Stimulated activated CD8-positive, alpha-beta memory T cell treated with anti-CD3 and anti-CD28 coated beads, Interleukin-15, amount 100 ng/mL, for 1 hour (primary cell): ENCODE measurements around the gene TBC1D22A.

Source experiments
- DNase-seq: peaks from one replicate; pipeline ENCODE4 v3.0.0-alpha.2; 2020; ENCODE audit warnings: low read depth

TBC1D22A gene

DNA sequence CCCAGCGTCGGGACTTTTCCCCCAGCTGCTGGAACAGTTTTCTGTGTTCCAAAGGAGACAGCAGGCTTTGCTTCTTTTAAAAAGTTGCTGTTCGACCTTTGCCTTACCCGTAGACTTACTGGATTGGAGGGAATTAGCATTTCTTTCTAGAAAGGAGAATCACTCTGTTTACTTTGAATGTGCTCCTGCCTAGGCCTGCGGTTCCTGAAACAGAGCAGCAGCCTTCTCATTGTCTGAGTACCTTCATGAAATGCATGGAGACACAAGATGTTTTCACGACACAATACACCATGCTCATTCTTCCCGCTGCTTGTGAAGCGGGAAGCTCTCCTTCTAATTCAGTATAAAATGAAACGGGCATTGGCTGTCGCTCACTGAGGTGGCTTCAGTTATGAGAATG is 196.2 kb downstream of the TBC1D22A start:
- no peak for DNase-seq

DNA sequence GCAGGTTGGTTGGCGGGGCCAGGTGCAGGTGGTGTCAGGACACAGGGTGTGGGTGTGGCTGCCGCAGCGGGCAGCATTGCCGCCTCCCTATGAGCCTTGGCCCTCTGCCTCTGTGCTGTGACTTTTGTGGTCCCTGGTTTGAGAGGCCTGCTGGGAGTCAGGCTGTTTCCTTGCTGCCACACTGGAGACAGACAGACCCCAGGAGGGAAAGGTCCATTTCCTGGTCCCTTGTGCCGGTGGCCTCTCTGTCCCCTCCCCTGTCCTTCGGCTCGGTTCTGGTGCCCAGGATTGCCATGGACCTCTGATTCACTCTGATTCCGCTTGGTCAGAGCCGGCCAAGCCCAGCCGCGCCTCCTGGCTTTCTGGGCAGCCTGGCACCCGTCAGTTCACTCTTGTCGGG is 196.9 kb downstream of the TBC1D22A start:
- DNase-seq, result no peak

DNA sequence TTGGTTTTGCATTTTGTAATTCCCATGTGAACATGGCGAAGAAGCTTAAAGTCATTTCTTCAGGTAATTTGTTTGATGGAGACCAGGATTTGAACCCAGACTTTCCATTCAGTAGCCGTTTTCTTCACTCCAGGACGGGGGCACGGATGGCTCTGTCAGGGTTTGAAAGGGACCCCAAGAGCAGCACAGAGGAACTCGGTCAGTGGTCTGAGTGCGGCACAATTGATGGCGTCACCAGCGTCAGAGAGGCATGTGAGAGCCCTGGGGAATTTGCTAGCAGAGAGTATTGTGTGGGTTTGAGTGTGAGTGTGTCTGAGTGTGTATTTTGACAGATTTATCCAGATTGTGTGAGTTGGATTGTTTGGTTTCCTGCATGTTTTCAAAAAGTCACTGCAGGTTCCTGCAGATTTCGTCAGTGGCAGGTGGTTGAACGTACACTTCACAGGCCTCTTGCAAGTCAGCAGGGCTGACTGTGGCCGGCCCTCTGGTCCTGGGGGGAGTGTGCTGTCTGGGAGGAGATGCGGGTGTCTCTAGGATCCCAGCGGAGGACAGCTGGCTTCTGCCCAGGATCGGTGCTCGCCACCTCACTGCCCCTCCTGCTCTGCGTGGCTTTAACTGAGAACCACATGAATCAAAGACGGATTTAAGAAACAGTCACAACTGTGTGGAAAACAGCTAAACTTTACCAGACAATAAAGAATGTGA is 199.3 kb downstream of the TBC1D22A start:
- DNase-seq, result no peak

DNA sequence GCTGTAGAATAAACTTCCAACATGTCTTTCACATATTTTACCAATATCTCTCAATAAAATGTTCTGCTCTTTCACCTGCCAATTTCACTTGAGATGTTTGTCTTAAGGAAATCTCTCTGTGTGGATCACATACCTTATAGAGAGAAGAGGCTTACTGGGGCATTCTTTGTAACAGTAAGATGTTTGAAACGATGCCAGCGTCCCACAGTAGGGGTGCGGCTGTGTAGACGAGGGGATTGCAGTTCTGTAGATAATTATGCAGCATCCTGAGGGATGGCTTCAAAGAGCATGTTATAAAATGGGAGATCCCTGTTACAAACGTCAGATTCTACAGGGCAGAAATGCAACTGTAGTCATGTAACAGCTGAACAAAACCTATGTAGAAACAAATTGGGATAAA is 200.0 kb downstream of the TBC1D22A start:
- DNase-seq, result no peak

DNA sequence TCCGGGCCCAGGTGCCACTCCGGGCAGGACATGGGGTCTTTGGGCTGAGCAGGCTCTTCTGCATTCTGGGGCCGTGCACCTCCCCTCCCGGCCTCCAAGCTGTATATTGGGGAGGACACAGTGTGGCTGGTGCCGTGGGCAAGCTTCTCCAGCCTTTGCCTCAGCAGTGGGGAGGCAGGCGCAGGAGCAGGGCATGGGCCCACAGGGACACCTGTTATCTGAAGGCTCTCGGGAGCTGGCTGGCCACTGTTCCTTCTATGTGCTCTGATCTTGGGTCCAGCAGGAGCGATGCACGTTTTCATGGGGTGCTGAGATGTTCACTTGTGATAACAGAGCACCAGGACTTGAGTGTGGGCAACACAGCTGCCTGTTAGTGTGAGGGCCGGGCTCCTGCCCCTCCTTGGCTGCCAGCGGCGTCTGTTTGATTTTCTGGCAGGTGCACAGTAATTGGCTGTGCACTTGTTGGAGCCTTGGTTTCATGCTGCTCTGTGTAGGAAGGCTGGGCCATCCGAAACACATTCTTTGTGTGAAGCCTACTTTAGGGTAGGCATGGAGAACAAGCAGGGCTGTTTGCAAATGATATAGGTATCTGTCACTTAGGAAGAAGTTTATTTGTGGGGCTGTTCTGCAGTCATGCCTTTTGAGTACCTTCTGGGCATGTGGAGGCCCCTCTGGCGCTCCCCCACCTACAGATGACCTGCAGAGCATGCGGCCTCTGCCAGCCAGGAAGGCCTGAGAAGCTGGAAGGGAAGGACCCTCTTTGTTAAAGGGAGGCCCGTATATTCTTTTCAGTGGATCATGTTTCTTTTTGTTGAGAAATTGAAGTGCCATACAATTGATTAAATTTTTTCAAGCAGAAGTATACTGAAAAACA is 201.5 kb downstream of the TBC1D22A start:
- DNase-seq, result no peak

DNA sequence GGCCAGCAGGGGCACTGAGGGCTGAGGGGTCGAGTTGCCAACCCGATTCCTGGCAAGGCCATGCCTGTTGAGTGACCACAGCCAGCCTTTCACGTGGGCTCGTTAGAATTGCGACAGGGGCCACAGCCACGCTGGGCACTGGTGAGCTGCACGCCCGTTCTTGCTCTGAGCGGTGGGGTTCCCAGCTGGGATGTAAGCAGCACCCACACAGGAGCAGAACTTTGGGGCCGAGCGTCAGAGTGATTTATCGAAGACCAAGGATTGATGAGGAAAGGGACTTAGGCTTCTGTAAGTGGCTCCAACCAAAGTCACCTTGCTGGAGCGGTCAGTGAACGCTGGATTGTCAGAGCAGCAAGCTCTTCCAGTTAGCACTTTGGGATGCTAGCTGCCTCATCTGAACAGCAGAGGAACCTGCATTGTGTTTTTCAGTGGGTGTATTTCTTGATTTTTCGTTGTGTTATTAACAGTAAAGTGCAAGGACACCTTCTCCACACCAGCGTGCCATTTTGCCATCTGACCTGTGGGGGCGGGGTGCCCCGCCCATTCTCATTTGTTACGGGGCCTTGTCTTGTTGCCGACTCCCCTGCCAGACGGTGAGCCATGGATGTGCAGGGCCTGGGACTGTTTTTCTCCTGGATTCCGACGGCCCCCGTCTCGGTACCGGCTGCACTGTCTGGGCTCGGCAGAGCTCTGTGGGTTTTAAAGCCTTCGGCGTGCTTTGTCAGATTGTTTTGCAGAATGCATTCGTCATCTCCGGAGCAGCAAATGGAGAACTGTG is 202.5 kb downstream of the TBC1D22A start:
- DNase-seq, result no peak

DNA sequence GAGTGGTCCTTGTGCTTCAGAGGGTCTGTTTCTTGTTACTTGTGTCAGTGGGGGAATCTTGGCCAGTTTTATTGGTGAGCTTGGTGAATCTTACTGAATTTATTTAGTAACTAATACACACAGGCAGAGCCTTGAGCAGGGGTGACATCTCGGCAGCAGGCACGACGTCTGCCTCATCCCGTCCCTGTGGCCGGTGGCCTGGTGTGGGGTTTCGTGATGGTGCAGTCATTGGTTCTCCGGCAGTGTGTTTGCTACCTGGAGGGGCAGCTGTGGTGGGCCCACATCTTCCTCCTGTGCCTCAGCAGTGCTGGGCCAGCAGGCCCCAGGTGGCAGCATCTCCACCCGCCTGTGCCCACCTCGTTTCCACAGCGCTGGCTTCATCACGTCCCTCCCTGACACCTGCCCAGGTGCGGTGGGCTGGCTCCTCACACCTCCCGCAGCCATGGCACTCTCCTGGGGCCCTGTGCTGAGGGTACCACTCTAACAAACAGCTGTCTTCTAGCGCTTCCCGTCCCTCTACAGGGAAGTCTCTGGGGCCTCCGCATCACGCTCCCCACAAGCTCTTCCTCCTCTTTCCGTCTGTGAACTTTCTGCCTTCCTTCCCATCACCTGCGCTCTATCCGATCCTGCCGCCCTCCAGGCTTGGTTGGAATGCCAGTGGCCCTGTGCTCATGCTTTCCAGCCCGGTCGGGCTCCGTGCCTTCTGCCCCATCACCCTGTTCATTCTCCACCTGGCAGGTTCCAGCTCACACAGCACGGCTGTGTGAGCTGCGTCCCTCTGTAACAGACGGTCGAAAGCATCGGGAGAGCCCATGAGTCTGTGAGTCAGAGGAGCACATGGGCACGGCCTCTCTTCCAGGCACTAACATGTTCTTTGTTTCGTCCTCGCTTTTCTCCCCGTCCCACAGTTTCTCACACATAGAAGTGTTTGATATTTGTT is 203.4 kb downstream of the TBC1D22A start:
- no peak for DNase-seq

DNA sequence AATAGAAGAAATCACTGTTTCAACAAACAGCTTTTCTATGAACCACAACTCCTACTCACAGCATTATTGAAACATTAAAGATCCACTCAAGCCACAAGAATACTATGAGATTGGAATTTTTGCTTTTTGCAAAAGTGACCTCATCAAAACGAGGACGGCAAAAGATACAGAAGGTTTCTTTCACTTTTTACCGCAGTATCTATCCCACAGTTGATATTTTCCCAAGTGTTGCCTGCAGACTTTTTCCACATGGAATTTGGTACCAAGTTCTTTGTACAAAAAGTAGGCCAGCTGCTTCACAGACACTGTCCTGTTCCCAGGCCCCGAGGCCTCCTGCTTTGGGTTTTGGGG is 204.0 kb downstream of the TBC1D22A start:
- no peak for DNase-seq

DNA sequence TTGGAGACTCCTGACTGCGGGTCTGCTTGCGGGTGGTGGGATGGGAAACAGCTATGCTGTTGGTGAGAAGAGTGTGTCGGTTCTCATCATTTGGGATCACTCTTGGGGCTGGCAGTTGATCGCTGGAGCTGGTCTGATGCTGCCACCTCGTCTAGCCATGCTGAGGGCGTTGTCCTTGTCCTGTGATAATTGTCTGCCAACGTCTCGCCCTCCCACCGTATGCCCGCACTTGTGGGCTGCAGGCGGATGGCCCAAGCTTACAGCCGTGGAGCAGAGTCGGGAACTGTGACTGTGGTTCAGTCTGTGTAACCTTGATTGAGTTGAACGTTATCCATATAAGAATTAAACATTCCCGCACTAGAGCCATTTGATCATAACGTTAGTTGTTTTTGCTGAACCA is 204.4 kb downstream of the TBC1D22A start:
- DNase-seq, result no peak

DNA sequence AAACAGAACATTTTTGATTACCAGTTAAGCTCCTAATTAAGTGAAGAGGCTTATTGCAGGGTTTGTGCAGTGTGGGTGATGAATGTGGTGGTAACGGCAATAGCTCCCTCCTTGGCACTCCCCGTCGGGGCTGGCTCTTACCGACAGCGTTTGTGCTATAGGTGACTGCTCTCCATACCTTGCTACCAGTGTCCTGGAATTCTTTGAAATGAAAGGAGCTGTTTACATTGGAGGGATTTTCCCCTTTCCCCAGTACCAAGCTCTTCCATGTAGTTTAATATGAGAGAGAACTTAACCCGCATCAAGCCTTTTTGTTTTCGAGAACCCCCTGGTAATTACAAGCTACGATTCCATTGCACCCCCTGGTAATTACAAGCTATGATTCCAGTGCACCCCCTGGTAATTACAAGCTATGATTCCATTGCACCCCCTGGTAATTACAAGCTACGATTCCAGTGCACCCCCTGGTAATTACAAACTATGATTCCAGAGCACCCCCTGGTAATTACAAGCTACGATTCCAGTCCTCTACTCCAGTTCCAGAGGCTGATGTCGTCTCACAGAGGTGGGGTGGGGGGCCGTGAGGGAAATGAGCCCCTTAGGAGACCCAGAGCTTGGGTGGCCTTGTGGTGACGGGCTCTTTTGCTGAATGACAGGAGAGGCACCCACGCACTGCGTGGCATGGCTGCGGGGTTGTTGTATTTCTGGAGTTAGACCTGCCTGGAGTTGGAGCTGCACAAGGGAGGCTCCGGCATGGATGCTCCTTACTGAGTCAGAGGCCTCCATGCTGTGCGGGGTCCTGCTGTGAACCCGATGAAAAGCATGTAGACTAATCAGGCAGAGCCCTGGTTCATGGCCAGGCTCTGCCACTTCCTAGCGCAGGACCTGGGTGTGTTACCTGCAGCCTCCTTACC is 205.3 kb downstream of the TBC1D22A start:
- DNase-seq, result no peak

DNA sequence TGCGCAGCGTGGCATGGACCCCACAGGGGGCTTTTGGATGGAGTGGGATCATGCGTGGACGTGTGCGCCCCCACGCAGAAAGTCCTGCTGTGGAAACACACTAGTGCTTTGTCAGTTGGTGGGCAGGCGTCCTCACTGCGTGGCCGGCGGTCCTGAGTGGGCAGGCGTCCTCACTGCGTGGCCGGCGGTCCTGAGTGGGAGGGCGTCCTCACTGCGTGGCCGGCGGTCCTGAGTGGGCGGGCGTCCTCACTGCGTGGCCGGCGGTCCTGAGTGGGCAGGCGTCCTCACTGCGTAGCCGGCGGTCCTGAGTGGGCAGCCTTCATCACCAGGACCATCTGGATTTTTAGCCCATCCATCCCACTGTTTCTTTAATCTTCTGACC is 205.9 kb downstream of the TBC1D22A start:
- DNase-seq, result no peak

DNA sequence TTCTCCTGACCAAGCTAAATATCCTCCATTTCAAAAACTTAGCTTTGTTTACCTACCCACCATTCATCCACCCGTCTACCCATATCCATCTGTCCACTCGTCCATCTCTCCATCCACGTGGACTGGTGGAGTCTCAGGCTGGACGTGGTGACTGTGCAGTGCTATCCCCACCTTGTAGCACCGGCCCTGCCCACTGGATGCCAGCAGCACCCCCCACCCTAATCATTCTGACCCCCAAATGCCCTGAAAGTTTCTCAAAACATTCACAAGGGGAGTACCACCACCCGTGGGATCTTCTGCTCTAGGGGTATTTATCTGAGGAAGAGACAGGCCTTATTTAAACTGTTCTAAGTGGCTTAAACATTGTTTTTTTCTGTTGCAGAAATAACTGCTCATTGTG is 206.4 kb downstream of the TBC1D22A start:
- no peak for DNase-seq

DNA sequence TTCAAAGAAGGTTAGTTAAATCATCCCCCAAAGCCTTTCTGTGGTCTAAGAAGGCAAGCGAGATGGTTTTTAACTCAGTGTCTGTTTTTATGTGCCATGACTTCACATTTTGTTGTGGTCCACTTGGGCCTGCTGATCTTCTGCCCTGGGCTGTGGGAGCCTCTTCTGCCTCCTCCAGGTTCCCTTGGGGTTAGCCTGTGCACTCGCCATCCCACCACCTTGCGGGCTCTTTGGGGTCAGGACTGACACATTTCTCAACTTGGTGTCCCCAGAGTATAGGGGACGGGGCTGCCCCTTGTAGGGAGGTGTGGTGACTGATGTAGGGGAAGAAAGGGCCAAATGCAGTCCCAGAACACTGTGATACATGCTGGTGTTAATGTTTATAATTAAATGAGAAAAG is 207.0 kb downstream of the TBC1D22A start:
- DNase-seq, result no peak

DNA sequence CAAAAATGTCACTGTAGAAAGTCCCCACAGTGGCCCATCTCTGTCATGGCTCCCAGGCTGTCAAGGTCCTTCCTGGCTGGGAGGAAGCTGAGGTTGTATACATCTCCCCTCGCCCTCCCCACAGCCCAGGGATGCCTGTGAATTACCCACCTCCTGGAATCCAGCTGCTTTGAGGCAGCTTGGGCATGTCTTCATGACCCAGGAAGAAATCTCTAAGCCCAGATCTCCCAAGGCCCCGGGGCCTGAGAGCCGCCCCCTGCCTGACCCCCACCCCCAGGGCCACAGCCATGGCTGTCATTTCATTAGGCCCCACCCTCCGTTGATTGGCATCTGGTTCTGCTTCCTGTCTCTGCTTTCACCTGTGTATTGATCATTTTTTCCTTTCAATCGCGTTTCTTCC is 207.5 kb downstream of the TBC1D22A start:
- DNase-seq, result no peak

DNA sequence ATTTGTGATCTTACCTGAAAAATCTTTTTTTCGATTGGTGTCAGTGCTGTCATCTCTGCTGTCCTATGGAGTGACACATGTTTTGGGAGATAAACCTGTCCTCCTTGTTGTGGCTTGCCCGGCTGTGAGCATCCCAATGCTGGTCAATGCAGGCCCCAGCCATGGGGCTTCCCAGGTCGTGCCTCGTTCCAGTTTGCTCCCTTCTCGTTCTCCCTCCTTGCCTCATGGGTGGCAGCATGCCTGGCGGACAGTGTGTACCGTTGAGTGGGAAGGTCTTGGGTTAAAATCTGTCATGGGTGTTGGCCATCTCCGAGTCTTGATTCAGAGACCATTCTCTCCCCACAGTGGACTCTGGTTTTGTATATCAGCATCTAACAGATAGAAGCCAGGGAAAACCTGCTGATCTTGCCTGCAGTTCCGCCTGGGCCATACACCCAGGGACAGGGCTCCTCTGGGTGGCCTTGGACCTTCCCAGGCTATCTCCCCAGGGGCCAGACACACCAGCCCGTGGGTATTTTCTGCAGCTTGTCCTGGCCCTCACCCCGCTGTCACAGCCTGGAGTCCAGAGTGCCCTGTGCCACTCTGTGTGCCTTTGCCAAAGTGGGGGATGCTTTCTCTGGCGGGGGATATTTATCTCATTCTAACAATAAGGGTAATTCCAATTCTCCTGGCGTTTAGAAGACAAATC is 208.1 kb downstream of the TBC1D22A start:
- DNase-seq, result no peak

DNA sequence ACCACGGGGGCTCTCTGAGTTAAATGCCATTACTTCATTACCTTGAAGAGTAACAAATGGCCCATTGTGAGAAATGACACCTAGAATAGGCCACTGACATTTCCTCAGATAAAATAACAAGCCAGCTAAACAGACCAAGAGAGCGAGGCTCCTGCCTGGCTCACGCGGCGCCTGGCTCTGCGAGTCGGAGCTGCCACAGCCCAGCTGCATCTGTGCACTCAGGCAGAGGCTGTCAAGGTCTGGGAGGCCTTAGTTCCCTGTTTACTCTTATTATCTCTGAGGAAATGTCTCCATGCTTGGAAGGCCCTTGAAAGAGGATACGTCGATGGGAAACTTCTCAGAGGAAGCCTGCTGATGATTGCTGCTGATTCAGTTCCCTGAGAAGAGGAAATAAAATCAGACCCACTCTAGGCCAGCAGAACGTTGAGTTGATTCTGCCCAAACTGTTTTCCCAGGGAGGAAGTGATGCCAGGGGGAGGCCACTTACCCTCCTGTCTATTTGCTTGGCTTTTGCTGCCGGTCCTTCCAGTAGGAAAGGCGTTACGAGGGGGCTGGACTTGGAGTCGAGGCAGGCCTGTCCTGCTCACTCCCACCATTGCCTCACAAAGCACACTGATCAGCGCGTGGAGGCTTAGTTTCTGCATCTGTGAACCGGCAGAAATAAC is 208.8 kb downstream of the TBC1D22A start:
- no peak for DNase-seq

DNA sequence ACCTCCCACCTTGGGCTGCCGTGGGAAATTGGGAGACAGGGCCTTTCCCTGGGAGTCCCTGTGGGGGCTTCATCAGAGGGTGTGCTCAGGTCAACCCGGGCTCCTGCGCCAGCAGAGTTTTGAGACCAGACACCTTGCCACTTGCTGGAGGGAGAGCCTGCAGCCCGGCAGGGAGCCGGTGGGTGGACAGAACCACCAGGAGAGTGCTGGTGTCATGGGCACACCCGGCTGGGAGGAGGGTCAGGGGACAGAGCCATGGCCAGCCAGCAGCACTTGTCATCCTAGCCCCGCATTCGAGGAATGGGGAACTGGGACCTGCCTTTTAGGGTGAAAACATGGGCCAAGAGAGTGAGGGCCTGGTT is 209.3 kb downstream of the TBC1D22A start:
- DNase-seq, result no peak

DNA sequence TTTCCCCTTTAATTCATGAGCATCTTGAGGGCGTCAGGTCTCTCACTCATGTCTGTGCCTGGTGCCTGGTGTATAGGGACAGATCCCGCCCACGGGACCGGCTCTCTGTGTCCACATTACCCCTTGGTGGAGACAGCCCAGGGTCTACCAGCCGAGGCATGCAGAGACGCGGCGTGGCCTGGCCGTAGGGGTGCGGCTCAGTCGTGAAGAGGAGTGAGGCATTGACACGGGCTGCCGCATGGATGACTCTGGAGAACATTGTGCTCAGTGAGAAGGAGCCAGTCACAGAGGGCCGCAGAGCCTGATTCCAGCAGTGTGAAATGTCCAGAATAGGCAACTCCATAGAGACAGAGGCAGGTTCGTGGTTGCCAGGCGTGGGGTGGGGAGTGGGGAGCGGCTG is 209.8 kb downstream of the TBC1D22A start:
- DNase-seq, result no peak
